H9 (cell line): ENCODE data around the gene CDH23. TPM values are rescaled to one million over a fixed set of nuclear protein-coding genes. Genes with fewer than 3 reads are reported as not detected.
A peak's percentile ranks its signal among the peaks of the same experiment; 100 is the strongest.

Source experiments
- DNase-seq: peaks from one replicate; pipeline ENCODE4 v3.0.0-alpha.2; 2017
- H2AFZ ChIP-seq: one replicate; pipeline ENCODE4 v1.6.1; 2013; ENCODE audit warnings: mild to moderate bottlenecking, low read length, control low read depth, moderate library complexity
- H2AK5ac ChIP-seq: 2 replicates; pipeline ENCODE4 v1.6.1; 2013; ENCODE audit warnings: low read length, control low read depth, mixed read lengths; ENCODE audit not compliant: insufficient read length
- H2BK120ac ChIP-seq: one replicate; pipeline ENCODE4 v1.6.1; 2013; ENCODE audit warnings: low read depth, mild to moderate bottlenecking, low read length, control low read depth, inconsistent platforms; ENCODE audit not compliant: poor library complexity, severe bottlenecking
- H2BK12ac ChIP-seq: 2 replicates; pipeline ENCODE4 v1.6.1; 2013; ENCODE audit warnings: low read length, control low read depth, mixed read lengths, low read depth; ENCODE audit not compliant: insufficient read length
- H2BK15ac ChIP-seq: 2 replicates; pipeline ENCODE4 v1.6.1; 2013; ENCODE audit warnings: low read depth, low read length, control low read depth
- H2BK20ac ChIP-seq: one replicate; pipeline ENCODE4 v1.6.1; 2013; ENCODE audit warnings: low read depth, mild to moderate bottlenecking, low read length, control low read depth, inconsistent platforms; ENCODE audit not compliant: poor library complexity, severe bottlenecking
- H2BK5ac ChIP-seq: 2 replicates; pipeline ENCODE4 v1.6.1; 2013; ENCODE audit warnings: low read length, control low read depth, mixed read lengths; ENCODE audit not compliant: insufficient read length
- H3K14ac ChIP-seq: 2 replicates; pipeline ENCODE4 v1.6.1; 2013; ENCODE audit warnings: low read length, control low read depth; ENCODE audit not compliant: insufficient read depth
- H3K18ac ChIP-seq: 2 replicates; pipeline ENCODE4 v1.6.1; 2013; ENCODE audit warnings: low read depth, mild to moderate bottlenecking, mixed read lengths, low read length, control low read depth; ENCODE audit not compliant: insufficient read length
- H3K23ac ChIP-seq: 2 replicates; pipeline ENCODE4 v1.6.1; 2013; ENCODE audit warnings: low read length, control low read depth, mixed read lengths, low read depth; ENCODE audit not compliant: insufficient read length
- H3K23me2 ChIP-seq: 2 replicates; pipeline ENCODE4 v1.6.1; 2013; ENCODE audit warnings: low read depth, mild to moderate bottlenecking, mixed read lengths, low read length, control low read depth; ENCODE audit not compliant: insufficient read length, poor library complexity, severe bottlenecking
- H3K27ac ChIP-seq: 2 replicates; pipeline ENCODE4 v1.5.1; 2013; ENCODE audit warnings: low read length, control low read depth, mixed read lengths, low read depth; ENCODE audit not compliant: insufficient read length
- H3K27me3 ChIP-seq: 2 replicates; pipeline ENCODE4 v1.6.1; 2013; ENCODE audit warnings: low read length, control low read depth, inconsistent platforms; ENCODE audit not compliant: insufficient read depth
- H3K4ac ChIP-seq: 2 replicates; pipeline ENCODE4 v1.6.1; 2013; ENCODE audit warnings: low read depth, mild to moderate bottlenecking, control low read depth, inconsistent platforms, low read length, moderate library complexity
- H3K4me1 ChIP-seq: 2 replicates; pipeline ENCODE4 v1.6.1; 2013; ENCODE audit warnings: low read length, control low read depth, inconsistent platforms; ENCODE audit not compliant: insufficient read depth
- H3K4me2 ChIP-seq: 2 replicates; pipeline ENCODE4 v1.6.1; 2013; ENCODE audit warnings: low read length, control low read depth, mixed read lengths; ENCODE audit not compliant: insufficient read length, insufficient read depth
- H3K56ac ChIP-seq: 2 replicates; pipeline ENCODE4 v1.6.1; 2013; ENCODE audit warnings: low read depth, mild to moderate bottlenecking, mixed read lengths, low read length, control low read depth; ENCODE audit not compliant: insufficient read length
- H3K79me1 ChIP-seq: 2 replicates; pipeline ENCODE4 v1.6.1; 2013; ENCODE audit warnings: low read depth, mild to moderate bottlenecking, moderate library complexity, low read length, control low read depth, inconsistent platforms; ENCODE audit not compliant: insufficient read depth, poor library complexity, severe bottlenecking
- H3K79me2 ChIP-seq: 2 replicates; pipeline ENCODE4 v1.6.1; 2013; ENCODE audit warnings: low read length, control low read depth, inconsistent platforms; ENCODE audit not compliant: insufficient read depth
- H3K9ac ChIP-seq: 2 replicates; pipeline ENCODE4 v1.6.1; 2013; ENCODE audit warnings: low read length, control low read depth, mixed read lengths; ENCODE audit not compliant: insufficient read length; ENCODE audit errors: extremely low read depth
- H3K9me3 ChIP-seq: one replicate; pipeline ENCODE4 v1.6.1; 2013; ENCODE audit warnings: low read depth, low read length, inconsistent platforms; ENCODE audit not compliant: control insufficient read depth
- H3T11ph ChIP-seq: one replicate; pipeline ENCODE4 v1.6.1; 2013; ENCODE audit warnings: mild to moderate bottlenecking, low read length, control low read depth, inconsistent platforms
- H4K20me1 ChIP-seq: one replicate; pipeline ENCODE4 v1.6.1; 2013; ENCODE audit not compliant: control insufficient read depth, insufficient read length, insufficient read depth
- H4K5ac ChIP-seq: 2 replicates; pipeline ENCODE4 v1.6.1; 2013; ENCODE audit warnings: low read depth, mild to moderate bottlenecking, mixed read lengths, low read length, control low read depth; ENCODE audit not compliant: insufficient read length
- H4K8ac ChIP-seq: replicated peaks from 2 replicates; pipeline ENCODE4 v1.6.1; 2013; ENCODE audit warnings: low read length, control low read depth, mixed read lengths, low read depth; ENCODE audit not compliant: insufficient read length
- H4K91ac ChIP-seq: 2 replicates; pipeline ENCODE4 v1.6.1; 2013; ENCODE audit warnings: low read depth, mild to moderate bottlenecking, moderate library complexity, mixed read lengths, low read length, control low read depth; ENCODE audit not compliant: insufficient read length
- H3K27ac Mint-ChIP-seq, 3 experiments: 2 replicates in 2 of 3; 3 replicates in 1 of 3; pipeline ENCODE4 v1.8.0; 2020 to 2021; ENCODE audit warnings: mixed read lengths in 3 of 3, mild to moderate bottlenecking in 1 of 3, moderate library complexity in 1 of 3
- H3K27me3 Mint-ChIP-seq: 2 replicates; pipeline ENCODE4 v1.8.0; 2021; ENCODE audit warnings: low read depth, mild to moderate bottlenecking, moderate library complexity, mixed read lengths
- H3K36me3 Mint-ChIP-seq, 3 experiments: 2 replicates in 2 of 3; 3 replicates in 1 of 3; pipeline ENCODE4 v1.8.0; 2020 to 2021; ENCODE audit warnings: low read depth in 3 of 3, mixed read lengths in 3 of 3; ENCODE audit not compliant: insufficient read depth in 1 of 3
- H3K4me1 Mint-ChIP-seq, 2 experiments: 2 replicates each; pipeline ENCODE4 v1.8.0; 2020; ENCODE audit warnings: mixed read lengths in 2 of 2
- H3K4me3 Mint-ChIP-seq, 2 experiments: 2 replicates in 1 of 2; 3 replicates in 1 of 2; pipeline ENCODE4 v1.8.0; 2020 to 2021; ENCODE audit warnings: mild to moderate bottlenecking in 2 of 2, mixed read lengths in 2 of 2, moderate library complexity in 1 of 2
- H3K9me3 Mint-ChIP-seq, 2 experiments: 2 replicates in 1 of 2; 3 replicates in 1 of 2; pipeline ENCODE4 v1.8.0; 2020; ENCODE audit warnings: mild to moderate bottlenecking in 2 of 2, mixed read lengths in 2 of 2, moderate library complexity in 1 of 2
- CTCF ChIP-seq: fragments of 200-600 bp; sonication (generic); conservative IDR thresholded peaks from 3 replicates; pipeline ENCODE4 v1.8.0; 2021; ENCODE audit warnings: antibody characterized with exemption, mild to moderate bottlenecking
- WGBS: extraction: QIAGEN DNeasy Blood & Tissue Kit; methylation state at CpG from one replicate; pipeline ENCODE4 v1.1.7; 2013; ENCODE audit warnings: missing lambda C conversion rate, low lambda C conversion rate, mixed read lengths; ENCODE audit not compliant: insufficient read length; ENCODE audit errors: extremely low coverage; 5-methylcytosine and 5-hydroxymethylcytosine counted together
- total RNA-seq: library from RNA; stranded (reverse); gene quantifications from 2 replicates; pipeline ENCODE4 v1.2.1, GENCODE V29; 2021

CDH23 gene
- total RNA-seq, 1 experiment from 2014 or later = 2.1 TPM

- no peak overlapping the region for H3K4ac ChIP-seq
- no peak overlapping the region for H4K91ac ChIP-seq
- H4K5ac ChIP-seq = no peak overlapping the region
- H2BK120ac ChIP-seq = no peak overlapping the region
- Mint-ChIP-seq H3K27me3 (peaks cover 8% of the 10 kb centered on the region), H3K27ac (peak overlapping the region in 1 of 3 experiments; percentile 12; a peak in 1 of 7 replicates), H3K36me3 (no peaks in the 10 kb centered on the region), H3K4me1 (peaks cover 43 to 53% of the 10 kb centered on the region in 2 experiments), H3K9me3 (no peaks in the 10 kb centered on the region), H3K4me3 (no peak overlapping the region)
- H4K20me1 ChIP-seq = no peaks in the 10 kb centered on the region
- no peak overlapping the region for H3K23ac ChIP-seq
- no peak overlapping the region for H3K9ac ChIP-seq
- no peak overlapping the region for H3K14ac ChIP-seq
- H3K4me2 ChIP-seq = no peak overlapping the region
- H2BK12ac ChIP-seq = no peak overlapping the region
- TF ChIP-seq CTCF = no peak
- no peak overlapping the region for H2BK20ac ChIP-seq
- no peak overlapping the region for H2AFZ ChIP-seq
- no peak overlapping the region for H4K8ac ChIP-seq
- no peaks in the 10 kb centered on the region for H3K9me3 ChIP-seq
- no peak overlapping the region for H3K18ac ChIP-seq
- H3K79me1 ChIP-seq = no peaks in the 10 kb centered on the region
- no peaks in the 10 kb centered on the region for H3K23me2 ChIP-seq
- H3T11ph ChIP-seq = no peak overlapping the region
- H3K79me2 ChIP-seq = no peaks in the 10 kb centered on the region
- H3K4me1 ChIP-seq = peaks cover 4% of the 10 kb centered on the region; the same call in 1 of the 2 replicates
- no peaks in the 10 kb centered on the region for H3K27me3 ChIP-seq
- no peak overlapping the region for H3K27ac ChIP-seq
- no peak overlapping the region for H2BK15ac ChIP-seq
- no CpG with 5 or more reads among the region's 5 CpGs for WGBS
- no peak overlapping the region for H3K56ac ChIP-seq
- no peak overlapping the region for H2AK5ac ChIP-seq
- no peak overlapping the region for H2BK5ac ChIP-seq
- DNase-seq = no peak
These were observed 214.4 kb downstream of the CDH23 start for GRCh38 chr10:71611131-71611530.
